ENCODE results near the gene INCENP.

GRCh38 chr11:62153087-62153395 lies 29.2 kb downstream of the INCENP start:
- no peak for TF ChIP-seq CTCF (IDR thresholded peaks at IDR 0.05)
- TF ChIP-seq POLR2A (IDR thresholded peaks at IDR 0.05) = no peak
